Gastrocnemius medialis (tissue), 4 donors: ENCODE measurements around the gene GPR143. TPM values are rescaled to one million over a fixed set of nuclear protein-coding genes. Genes with fewer than 3 reads are reported as not detected.

Experiments used
- ATAC-seq, 2 donors: fragments of 150-250 bp; one replicate each; pipeline ENCODE4 v1.9.1; 2016
- DNase-seq, 2 donors: peaks; one replicate each; pipeline ENCODE4 v3.0.0-alpha.2; 2019
- H3K27ac ChIP-seq, 4 donors: fragments of 200-600 bp; sonication (generic); 1 replicate in 1 of 4; 2 replicates in 3 of 4; pipeline ENCODE4 v1.5.1; 2016 to 2018; ENCODE audit warnings: mild to moderate bottlenecking in 2 of 4, moderate library complexity in 1 of 4
- H3K27me3 ChIP-seq, 3 donors: fragments of 200-600 bp; sonication (generic) in 2 of 3; 1 replicate in 1 of 3; 2 replicates in 2 of 3; pipeline versions ENCODE4 v1.5.1 to v1.6.0; 2016 to 2019; ENCODE audit warnings: mild to moderate bottlenecking in 1 of 3, moderate library complexity in 1 of 3
- H3K36me3 ChIP-seq, 2 donors: fragments of 200-600 bp; sonication (generic) in 1 of 2; one replicate each; pipeline ENCODE4 v1.5.1; 2017 to 2018
- H3K4me1 ChIP-seq, 2 donors: fragments of 200-600 bp; sonication (generic) in 1 of 2; one replicate each; pipeline ENCODE4 v1.5.1; 2016 to 2017; ENCODE audit warnings: mild to moderate bottlenecking in 2 of 2
- H3K4me3 ChIP-seq, 4 donors: fragments of 200-600 bp; sonication (generic) in 3 of 4; 1 replicate in 1 of 4; 2 replicates in 3 of 4; pipeline ENCODE4 v1.5.1; 2016 to 2019; ENCODE audit warnings: mild to moderate bottlenecking in 2 of 4
- H3K9me3 ChIP-seq, 3 donors: fragments of 200-600 bp; sonication (generic) in 2 of 3; 1 replicate in 1 of 3; 2 replicates in 2 of 3; pipeline ENCODE4 v1.5.1; 2016 to 2019
- CTCF ChIP-seq, 5 experiments: fragments of 450-650 bp in 3 of 5; fragments of 200-600 bp in 2 of 5; sonication (generic) in 2 of 5; IDR thresholded peaks in 4 of 5; conservative IDR thresholded peaks in 1 of 5; 1 replicate in 4 of 5; 2 replicates in 1 of 5; pipeline ENCODE4 v1.5.1; 2016 to 2019; ENCODE audit warnings: antibody characterized with exemption in 5 of 5, mild to moderate bottlenecking in 3 of 5, moderate library complexity in 3 of 5
- POLR2A ChIP-seq, 2 donors: fragments of 450-650 bp; IDR thresholded peaks; one replicate each; pipeline ENCODE4 v1.6.1; 2017; ENCODE audit warnings: antibody characterized with exemption in 2 of 2, mild to moderate bottlenecking in 2 of 2, moderate library complexity in 2 of 2
- in situ Hi-C, 4 donors: fragments of 200-750 bp; cut with MboI; loops; one replicate each; pipeline versions ENCODE4 v1.15.0 to v1.8.0; 2017; ENCODE audit warnings: low sequenced_read_pairs in 4 of 4
- intact Hi-C: fragments of 100-400 bp; cut with DNase I; formaldehyde crosslinking; loops from one replicate; pipeline ENCODE4 v1.15.1; 2023; ENCODE audit warnings: low total_unique reads
- total RNA-seq, 4 donors: library from RNA; depleted of rRNA; stranded (reverse); fragments of >200 nt; gene quantifications; one replicate each; pipeline versions ENCODE4 v1.1.0 to v1.2.3, GENCODE V29; 2016

The GPR143 gene
- total RNA-seq, 4 donors from 2014 or later: not detected

GRCh38 chrX:9676738-9677097 lies 88.9 kb downstream of the GPR143 start:
- intact Hi-C loops: loop anchor here (10.0 kb wide), 1 partner anchor 212 kb away; the partner anchor contains the start of gene TBL1X

GRCh38 chrX:9676306-9676705 lies 89.3 kb downstream of the GPR143 start:
- H3K9me3 ChIP-seq: no peaks in the 10 kb centered on the region
- H3K4me1 ChIP-seq: no peaks in the 10 kb centered on the region
- intact Hi-C loops: loop anchor here (10.0 kb wide), 1 partner anchor 212 kb away; the partner anchor contains the start of gene TBL1X
- TF ChIP-seq CTCF (IDR thresholded peaks at IDR 0.05 in 4 of 5, conservative IDR thresholded peaks at IDR 0.05 in 1 of 5) (no peak), POLR2A (IDR thresholded peaks at IDR 0.05) (no peak)
- ATAC-seq: no peak
- H3K27ac ChIP-seq: no peak overlapping the region
- DNase-seq: no peak
- no peaks in the 10 kb centered on the region for H3K27me3 ChIP-seq
- H3K36me3 ChIP-seq: no peaks in the 10 kb centered on the region
- H3K4me3 ChIP-seq: no peak overlapping the region
- in situ Hi-C loops: no loop called here

More at GRCh38 chrX:9676738-9677097, 88.9 kb downstream of the GPR143 start:
- Histone ChIP-seq H3K9me3 (no peaks in the 10 kb centered on the region), H3K27ac (no peak overlapping the region), H3K4me1 (no peaks in the 10 kb centered on the region), H3K36me3 (no peaks in the 10 kb centered on the region), H3K4me3 (no peak overlapping the region), H3K27me3 (no peaks in the 10 kb centered on the region)
- DNase-seq (no peak), ATAC-seq (no peak)
- in situ Hi-C loops: no loop called here
- TF ChIP-seq POLR2A (IDR thresholded peaks at IDR 0.05): no peak
- no peak for TF ChIP-seq CTCF (IDR thresholded peaks at IDR 0.05 in 4 of 5, conservative IDR thresholded peaks at IDR 0.05 in 1 of 5)

Other genes with a start within 250 kb of the GPR143 start
- gene SHROOM2, start 20.6 kb upstream of the GPR143 start, total RNA-seq: under 1 TPM; 0.05 to 0.36 (median 0.26) TPM
- gene CLDN34, start 201.5 kb upstream of the GPR143 start, total RNA-seq: not detected